A172 (cell line): Measurements from ENCODE around the gene FAM181B. TPM values are rescaled to one million over a fixed set of nuclear protein-coding genes. Genes with fewer than 3 reads are reported as not detected.

Source experiments
- DNase-seq: peaks from one replicate; pipeline ENCODE4 v3.0.0-alpha.2; 2015; ENCODE audit warnings: low spot score
- total RNA-seq: library from RNA; depleted of rRNA; stranded (reverse); fragments of >200 nt; shearing (Covaris generic); gene quantifications from 2 replicates; pipeline ENCODE4 v1.2.3, GENCODE V29; 2014; rRNA removed

Gene FAM181B, protein sequence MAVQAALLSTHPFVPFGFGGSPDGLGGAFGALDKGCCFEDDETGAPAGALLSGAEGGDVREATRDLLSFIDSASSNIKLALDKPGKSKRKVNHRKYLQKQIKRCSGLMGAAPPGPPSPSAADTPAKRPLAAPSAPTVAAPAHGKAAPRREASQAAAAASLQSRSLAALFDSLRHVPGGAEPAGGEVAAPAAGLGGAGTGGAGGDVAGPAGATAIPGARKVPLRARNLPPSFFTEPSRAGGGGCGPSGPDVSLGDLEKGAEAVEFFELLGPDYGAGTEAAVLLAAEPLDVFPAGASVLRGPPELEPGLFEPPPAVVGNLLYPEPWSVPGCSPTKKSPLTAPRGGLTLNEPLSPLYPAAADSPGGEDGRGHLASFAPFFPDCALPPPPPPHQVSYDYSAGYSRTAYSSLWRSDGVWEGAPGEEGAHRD
- total RNA-seq: not detected in 2 replicates

DNA sequence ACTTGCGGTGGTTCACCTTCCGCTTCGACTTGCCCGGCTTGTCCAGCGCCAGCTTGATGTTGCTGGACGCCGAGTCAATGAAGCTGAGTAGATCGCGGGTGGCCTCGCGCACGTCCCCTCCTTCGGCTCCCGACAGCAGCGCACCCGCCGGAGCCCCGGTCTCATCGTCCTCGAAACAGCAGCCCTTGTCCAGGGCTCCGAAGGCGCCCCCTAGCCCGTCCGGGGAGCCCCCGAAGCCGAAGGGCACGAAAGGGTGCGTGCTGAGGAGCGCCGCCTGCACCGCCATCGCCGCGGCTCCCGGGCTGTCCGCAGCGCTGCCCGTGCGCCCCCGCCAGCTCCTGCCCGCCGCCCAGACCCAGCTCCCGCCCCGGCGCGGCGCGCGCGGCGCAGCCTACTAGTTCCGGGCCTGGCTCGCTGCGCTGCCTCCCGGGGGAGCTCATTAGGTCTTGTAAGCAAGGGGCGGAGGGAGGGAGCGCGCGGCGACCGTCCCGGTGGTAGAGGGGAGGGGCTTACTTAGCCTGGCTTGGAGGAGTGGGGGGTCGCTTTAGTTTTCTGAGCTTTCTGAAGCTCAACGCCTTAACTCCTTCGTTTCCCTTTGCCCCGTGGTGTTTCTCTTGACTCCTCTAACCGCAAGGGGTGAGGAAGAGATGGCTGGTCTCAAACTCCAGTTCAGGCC is at the start of gene FAM181B:
FAM181B (minus strand) TSS at position 421 of the 676 bp plus-strand sequence; CDS start at position 286, 135 bp downstream.
- no peak for DNase-seq

DNA sequence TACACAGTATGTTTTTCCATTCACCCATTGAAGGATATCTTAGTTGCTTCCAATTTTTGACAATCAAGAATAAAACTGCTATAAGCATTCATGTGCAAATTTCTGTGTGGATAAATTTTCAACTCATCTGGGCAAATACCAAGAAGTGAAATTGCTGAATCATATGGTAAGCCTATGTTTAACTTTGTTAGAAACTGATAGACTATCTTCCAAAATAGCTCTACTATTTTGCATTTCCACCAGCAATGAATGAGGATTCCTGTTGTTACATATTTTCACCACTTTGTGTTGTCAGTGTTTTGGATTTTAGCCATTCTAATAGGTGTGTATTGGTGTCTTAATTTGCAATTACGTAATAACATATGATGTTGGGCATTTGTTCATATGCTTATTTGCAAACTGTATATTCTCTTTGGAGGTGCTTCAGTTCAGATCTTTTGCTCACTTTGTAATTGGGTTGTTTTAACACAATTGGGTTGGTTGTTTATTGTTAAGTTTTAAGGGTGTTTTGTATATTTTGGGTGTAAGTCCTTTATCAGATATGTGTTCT is 49.2 kb upstream of the FAM181B start:
- no peak for DNase-seq

DNA sequence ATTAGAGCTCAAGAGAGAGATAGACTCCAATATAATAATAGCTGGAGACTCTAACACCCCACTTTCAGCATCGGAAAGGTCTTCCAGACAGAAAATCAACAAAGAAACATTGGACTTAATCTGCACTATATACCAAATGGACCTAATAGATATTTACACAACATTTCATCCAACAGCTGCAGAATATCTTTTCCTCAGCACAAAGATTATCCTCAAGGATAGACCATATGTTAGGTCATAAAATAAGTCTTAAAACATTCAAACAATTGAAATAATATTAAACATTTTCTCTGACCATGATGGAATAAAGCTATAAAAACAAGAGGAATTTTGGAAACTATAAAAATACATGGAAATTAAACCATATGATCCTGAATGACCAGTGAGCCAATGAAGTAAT is 45.1 kb upstream of the FAM181B start:
- DNase-seq: no peak

DNA sequence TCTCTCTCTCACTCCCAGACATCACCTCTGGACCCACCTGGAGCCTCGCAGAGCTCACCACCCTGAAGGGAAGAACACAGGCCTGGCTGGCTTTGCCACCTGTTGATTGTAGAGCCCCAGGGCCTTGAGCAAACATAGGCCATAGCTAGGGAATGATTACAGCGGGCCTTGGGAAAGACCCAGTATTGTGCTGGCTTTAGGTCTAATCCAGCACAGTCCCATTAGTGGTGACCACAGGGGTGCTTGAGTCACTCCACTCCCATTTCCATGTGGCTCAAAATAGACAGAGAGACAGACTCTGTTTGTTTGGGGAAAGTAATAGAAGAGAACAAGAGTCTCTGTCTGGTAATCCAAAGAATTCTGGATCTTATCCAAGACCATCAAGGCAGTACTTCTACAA is 42.7 kb upstream of the FAM181B start:
- DNase-seq: no peak

DNA sequence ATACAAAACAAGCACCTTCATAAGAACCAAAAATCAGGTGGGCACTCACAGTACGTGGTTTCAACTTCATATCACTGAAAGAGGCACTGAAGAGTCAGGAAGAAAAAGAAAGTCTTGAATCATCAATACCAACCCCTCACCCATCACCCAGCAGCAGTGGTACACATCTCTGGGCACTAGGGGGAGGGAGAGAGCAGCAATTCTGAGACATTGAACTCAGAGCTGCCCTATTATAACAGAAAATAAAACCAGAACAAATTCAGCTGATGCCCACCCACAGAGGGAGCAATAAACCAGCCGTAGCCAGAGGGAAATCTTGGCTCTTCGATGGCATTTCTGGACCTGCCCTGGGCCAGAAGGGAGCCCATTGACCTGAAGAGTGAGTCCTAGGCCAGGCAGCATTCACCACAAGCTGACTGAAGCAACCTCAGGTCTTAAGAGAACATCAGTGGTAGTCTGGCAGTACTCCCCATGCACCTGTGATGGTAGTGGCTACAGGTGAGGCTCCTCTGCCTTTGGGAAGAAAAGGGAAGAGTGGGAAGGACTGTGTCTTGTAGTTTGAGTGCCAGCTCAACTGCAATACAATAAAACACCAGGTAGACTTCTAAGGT is 42.2 kb upstream of the FAM181B start:
- peak; percentile 41 for DNase-seq

DNA sequence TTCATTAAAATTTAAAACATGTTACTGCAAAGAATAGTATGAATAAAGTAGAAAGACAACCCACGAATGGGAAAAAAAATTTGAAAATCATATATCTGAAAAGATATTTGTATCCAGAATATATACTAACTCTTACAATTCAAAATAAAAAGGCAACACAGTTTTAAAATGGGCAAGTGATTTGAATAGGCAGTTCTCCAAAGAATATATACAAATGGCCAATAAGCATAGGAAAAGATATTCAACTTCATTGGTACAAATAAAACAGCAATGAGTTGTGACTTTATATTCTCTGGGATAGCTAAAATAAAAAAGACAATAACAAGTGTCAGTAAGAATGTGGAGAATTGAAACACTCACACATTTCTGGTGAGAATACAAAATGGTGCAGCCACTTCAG is 41.6 kb upstream of the FAM181B start:
- no peak for DNase-seq

DNA sequence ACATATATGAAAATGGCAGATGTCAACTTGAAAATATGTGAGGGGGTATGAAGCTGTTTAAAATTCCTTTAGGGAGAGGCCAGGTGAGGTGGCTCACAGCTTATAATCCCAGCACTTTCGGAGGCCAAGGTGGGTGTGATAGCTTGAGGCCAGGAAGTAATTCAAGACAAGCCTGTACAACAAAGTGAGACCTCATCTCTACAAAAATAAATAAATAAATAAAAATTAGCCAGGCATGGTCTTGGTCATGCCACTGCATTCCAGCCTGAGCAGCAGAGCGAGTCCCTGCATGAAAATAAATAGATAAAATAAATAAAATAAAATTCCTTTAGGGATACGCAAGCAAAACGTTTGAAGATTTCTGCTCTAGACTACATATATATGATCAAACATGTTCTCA is 38.1 kb upstream of the FAM181B start:
- DNase-seq: no peak

DNA sequence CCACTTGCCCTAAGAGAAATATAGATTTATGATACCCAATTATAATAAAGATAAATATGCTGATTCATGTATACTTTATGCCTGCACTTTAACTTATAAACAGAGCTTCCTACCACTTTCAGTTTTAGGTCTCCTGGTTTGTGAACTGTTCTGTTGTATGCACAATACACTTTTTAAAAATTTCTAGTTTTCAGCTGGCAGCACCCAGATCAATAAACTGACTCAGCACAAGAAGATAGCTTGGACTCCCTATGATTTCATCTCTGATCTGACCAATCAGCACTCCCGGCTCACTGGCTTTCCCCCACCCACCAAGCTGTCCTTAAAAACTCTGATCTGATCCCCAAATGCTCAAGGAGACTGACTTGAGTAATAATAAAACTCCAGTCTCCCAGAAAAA is 33.5 kb upstream of the FAM181B start:
- no peak for DNase-seq

DNA sequence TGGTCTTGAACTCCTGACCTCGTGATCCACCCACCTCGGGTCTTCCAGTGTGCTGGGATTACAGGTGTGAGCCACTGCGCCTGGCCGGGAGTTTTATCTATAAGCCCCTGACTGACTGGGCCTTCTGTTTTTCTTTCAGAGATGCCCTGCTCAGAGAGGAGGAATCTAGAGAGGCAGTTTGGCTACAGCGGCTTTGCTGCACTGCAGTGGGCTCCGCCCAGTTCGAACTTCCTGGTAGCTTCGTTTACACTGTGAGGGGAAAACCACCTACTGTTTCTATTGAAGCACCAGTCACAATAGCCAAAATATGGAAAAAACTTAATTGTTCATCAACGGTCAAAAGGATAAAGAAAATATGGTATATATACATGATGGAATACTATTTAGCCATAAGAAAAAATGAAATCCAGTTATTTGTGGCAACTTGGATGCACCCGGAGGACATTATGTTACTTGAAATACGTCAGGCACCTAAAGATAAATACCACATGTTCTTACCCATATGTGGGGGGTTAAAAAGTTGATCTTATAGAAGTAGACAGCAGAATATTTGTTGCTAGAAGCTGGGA is 31.9 kb upstream of the FAM181B start:
- DNase-seq: no peak

DNA sequence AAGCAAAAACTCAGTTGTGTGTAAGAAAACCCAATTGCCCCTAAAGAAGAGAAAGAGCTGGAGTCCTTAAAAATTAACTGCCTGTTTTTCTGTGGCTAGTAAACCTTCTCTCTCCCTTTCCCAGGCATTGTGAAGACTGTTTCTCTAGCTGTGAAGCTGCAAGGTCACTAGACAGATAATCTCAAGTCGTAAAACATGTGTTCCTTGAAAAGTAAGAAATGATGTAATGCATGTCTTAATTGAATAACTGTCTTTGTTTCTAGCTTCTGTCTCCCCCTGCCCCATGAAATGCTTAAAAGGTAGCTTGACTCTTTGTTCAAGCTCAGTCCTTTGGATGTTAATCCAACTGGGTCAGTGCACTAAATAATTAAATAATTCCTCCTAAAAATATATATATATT is 29.5 kb upstream of the FAM181B start:
- no peak for DNase-seq

DNA sequence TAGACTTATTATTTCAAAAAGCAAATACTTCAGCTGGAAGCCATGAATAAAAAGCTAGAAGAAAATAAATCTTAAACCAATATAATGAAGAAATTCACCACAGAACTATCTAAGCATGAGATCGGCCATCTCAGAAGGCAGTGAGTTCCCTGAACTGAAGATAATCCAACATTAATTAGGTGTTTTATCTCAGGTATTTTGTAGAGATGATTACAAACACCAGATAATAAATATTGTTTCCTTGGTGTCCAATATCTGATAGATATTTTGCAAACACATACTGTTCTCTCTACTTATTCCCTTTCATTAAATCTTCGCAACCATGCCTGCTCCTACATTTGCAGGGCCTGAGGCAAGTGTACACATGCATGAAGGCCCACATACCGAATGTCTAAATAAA is 26.0 kb upstream of the FAM181B start:
- DNase-seq: no peak

DNA sequence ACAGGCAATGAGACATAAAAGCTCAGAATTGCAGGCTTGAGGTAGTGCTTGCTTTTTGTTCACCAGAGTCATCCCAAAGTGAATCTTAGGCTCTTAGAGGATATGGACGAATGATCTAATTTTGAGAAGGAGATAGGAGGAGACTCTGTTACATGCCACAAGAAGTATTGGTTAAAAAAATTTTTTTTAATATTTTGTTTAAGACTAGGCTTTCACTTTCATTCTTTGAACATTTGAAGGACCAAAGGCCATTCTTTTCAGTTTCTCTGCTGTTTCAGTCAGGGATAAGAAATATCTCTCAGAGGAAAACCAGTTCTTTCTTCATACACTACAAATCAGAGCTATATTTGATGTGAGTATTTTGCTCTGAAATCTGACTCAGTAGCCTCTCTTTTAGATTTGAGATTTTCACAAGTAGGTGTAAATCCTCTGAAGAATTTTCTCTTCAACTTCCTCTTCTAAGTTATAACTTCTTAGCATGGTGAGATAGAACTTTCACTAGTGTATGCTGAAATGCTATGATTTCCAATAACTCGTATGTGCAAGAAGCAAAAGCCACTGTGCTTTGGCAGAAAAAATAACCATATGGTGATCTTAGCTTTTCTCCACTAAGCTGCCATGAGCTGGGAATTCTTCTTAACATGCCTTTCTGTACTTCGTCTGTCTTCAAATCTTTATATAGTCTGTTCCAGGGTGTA is 24.1 kb upstream of the FAM181B start:
- DNase-seq: no peak

DNA sequence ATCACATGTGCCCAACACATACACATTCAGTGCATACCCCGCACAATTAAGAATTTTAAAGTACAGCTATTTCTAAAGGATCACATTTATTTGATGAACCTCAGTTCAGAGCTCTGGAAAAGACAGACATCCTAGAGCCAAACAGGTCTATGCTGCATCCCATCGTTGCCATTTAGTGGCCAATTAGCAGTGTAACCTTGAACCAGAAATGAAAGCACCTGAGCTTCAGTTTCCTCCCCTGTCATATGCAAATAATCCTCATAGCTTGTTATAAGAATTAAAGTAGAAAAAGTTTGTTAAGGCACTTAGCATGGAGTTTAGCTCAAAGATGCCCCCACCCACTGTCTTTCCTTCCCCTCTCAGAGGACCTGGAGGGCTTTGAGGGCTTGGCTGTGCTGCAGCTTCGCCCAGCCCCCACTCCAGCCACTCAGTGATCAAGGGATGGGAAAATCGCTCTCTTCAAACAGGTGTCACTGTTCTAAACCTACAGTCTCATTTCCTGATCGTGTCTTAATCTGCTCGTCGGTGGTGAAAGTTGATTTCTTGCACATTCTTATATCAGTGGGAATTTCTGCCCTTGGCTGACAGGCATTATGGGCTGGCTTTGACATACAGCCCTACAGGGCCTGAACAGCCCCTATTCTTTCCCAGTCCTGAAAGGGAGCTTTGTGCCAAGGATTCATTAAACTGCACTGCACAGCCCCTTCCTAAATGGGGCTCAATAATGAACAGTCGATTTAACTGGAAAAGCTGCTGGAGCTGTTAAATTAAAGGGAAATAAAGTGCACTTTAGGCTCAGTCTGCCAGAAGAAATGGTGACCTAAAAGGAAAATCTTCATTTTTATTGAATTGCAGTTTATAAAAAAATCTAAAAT is 23.3 kb upstream of the FAM181B start:
- no peak for DNase-seq

DNA sequence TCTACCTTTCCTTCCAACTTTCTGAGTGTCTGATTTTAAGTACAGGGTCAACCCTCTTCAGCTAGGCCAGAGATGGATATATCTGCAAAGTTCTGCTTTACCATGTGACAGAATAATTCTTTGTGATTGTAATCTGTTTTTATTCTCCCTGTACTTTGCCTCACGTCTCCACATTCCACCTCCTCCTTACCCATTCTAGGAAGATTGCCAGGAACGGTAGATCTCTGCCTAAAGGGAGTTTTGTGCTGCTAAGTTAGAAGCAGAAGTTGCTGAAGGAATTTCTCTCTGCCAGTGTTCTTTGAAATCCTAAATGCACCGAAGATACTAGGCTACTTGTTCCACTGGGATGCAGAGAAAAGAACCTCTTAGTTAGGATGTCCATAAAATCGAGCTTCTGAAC is 20.7 kb upstream of the FAM181B start:
- DNase-seq: no peak

DNA sequence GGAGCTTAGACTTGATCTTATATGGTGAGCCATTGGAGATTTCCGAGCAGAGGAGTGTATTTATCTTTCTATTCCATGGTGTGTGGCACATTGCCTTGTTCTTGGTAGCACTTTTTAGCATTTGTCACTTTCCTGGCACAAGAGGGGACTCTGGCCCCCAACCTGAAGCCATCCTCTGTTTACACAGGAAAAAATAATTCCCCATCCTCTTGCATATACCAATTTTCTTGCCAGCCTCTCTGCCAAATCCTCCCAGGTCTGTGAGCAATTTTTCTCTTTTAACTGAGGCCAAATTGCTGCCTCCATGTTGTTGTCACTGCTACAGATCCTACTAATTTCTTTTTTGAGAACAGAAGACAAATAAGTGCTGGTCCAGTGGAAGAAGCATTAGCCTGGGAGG is 20.3 kb upstream of the FAM181B start:
- no peak for DNase-seq

DNA sequence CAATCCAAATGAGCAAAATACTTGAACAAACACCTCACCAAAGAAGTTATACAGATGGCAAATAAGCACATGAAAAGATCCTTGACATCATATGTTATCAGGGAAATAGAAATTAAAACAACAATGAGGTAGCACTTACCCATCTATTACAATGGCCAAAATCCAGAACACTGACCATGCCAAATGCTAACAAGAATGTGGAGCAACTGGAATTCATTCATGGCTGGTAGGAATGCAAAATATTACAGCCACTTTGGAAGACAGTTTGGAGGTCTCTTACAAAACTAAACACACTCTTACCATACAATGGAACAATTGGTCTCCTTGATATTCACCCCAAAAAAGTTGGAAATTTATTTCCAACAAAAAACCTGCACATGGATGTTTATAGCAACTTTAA is 19.1 kb upstream of the FAM181B start:
- no peak for DNase-seq

DNA sequence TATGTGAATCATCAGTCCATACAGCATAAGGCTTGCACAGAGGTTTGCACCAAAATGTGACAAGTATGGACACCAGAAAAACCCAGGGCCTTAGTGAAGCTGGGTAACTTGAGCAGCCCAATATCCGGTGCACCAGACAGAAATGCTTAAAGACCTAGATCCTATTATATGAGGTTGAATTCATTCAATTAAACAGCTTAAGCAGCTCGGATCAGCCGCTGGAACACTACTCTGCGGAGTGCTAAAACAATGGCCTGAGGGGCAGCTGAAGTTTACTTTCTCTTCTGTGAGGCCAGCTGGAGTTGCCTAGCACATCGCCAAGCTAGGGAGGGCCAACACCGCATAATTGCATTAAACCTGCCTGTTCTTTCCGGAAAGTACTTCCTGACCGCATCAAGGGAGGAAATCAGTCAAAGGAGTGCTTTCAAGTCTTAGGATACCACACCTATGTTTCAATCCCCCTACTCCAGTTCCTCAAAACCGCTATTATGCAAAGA is 17.0 kb upstream of the FAM181B start:
- no peak for DNase-seq

DNA sequence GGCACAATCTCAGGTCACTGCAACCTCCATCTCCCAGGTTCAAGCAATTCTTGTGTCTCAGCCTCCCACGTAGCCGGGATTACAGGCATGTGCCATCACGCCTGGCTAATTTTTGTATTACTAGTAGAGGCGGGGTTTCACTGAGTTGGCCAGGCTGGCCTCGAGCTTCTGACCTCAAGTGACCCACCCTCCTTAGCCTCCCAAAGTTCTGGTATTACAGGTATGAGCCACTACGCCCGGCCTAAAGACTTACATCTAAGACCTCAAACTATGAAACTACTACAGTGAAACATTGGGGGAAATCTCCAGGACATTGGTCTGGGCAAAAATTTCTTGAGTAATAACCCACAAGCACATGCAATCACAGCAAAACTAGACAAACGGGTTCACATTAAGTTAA is 13.8 kb upstream of the FAM181B start:
- no peak for DNase-seq

DNA sequence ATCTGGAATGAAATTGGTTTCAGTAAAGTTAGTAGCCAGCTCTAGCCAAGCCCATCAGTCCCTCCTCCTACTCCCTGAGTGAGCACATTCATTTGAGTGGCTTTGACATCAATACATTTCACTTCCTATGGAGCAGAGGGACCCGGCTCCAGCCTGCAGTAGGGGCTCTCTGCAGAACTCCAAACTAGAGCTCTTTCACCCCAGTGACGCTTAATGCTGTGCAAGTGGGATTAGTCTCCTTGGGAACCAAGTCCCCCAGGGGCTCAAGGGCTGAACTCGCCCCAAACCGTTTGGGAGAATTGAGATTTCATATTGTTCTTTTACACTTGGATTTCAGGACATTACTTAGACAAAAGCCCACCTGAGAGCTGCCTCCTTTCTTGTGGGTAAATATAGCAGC is 4.4 kb upstream of the FAM181B start:
- no peak for DNase-seq

DNA sequence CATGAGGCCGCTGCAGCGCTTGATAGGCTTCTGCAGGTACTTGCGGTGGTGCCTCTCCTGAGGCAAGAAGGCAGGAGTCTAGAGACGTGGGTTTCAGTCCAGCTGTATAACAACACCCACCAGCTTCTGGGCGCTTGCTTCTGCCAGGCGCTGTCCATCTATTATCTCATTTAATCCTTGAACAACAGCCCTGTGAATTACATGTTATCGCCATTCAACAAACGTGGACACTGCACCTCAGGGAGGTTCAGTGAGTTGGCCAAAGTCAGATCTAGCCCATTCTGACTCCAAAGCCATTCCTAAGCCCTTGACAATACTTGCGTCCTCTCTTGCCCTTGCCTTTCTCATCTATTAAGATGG is 436 bp upstream of the FAM181B start:
- no peak for DNase-seq
